HepG2 (cell line): Measurements from ENCODE around the gene PPAN. TPM values are rescaled to one million over a fixed set of nuclear protein-coding genes. Genes with fewer than 3 reads are reported as not detected.

Experiments
- CAMTA2 ChIP-seq: sonication (generic); formaldehyde crosslinking; IDR thresholded peaks from 2 replicates; pipeline ENCODE4 v1.4.0; 2020; ENCODE audit warnings: mild to moderate bottlenecking, missing genetic modification reagents, borderline replicate concordance
- CCAR2 ChIP-seq: fragments of 200-400 bp; formaldehyde crosslinking; optimal IDR thresholded peaks from 2 replicates; pipeline ENCODE3; 2018; ENCODE audit warnings: low read depth, mild to moderate bottlenecking, low read length, moderate library complexity
- ETV5 ChIP-seq: IDR thresholded peaks from 2 replicates; pipeline ENCODE4 v1.6.1; 2018; ENCODE audit warnings: missing biosample characterization, missing genetic modification reagents, inconsistent platforms, borderline replicate concordance
- GATA4 ChIP-seq: sonication (generic); IDR thresholded peaks from 2 replicates; pipeline ENCODE4 v1.6.1; 2016; ENCODE audit warnings: antibody characterized with exemption, low read depth, borderline replicate concordance
- LRRFIP1 ChIP-seq: sonication (generic); formaldehyde crosslinking; conservative IDR thresholded peaks from 2 replicates; pipeline ENCODE4 v1.4.0; 2020; ENCODE audit warnings: missing genetic modification reagents
- MXD3 ChIP-seq: IDR thresholded peaks from 2 replicates; pipeline ENCODE4 v1.6.1; 2016; ENCODE audit warnings: mild to moderate bottlenecking, missing biosample characterization, missing genetic modification reagents
- NFRKB ChIP-seq: fragments of 450-650 bp; IDR thresholded peaks from 2 replicates; pipeline ENCODE4 v1.6.1; 2017
- TAF1 ChIP-seq: sonication (generic); formaldehyde crosslinking; IDR thresholded peaks from 2 replicates; pipeline ENCODE4 v1.4.0; 2020; ENCODE audit warnings: missing genetic modification reagents
- TEAD2 ChIP-seq: sonication (generic); formaldehyde crosslinking; IDR thresholded peaks from 2 replicates; pipeline ENCODE4 v1.9.0; 2021; ENCODE audit warnings: missing genetic modification reagents
- ZNF280D ChIP-seq: sonication (generic); formaldehyde crosslinking; IDR thresholded peaks from 2 replicates; pipeline ENCODE4 v1.5.1; 2020; ENCODE audit warnings: mild to moderate bottlenecking, missing genetic modification reagents
- ZNF510 ChIP-seq: sonication (generic); formaldehyde crosslinking; IDR thresholded peaks from 2 replicates; pipeline ENCODE4 v1.4.0; 2020; ENCODE audit warnings: low read depth, mild to moderate bottlenecking, missing genetic modification reagents
- ZNF567 ChIP-seq: sonication (generic); formaldehyde crosslinking; IDR thresholded peaks from 2 replicates; pipeline ENCODE4 v1.8.1; 2023; ENCODE audit warnings: mild to moderate bottlenecking, missing genetic modification reagents, borderline replicate concordance
- polyA plus RNA-seq, 8 experiments: library from polyadenylated mRNA; depleted of rRNA in 3 of 8; stranded (reverse) in 7 of 8; unstranded in 1 of 8; fragments of >200 nt; fragmentation: Illumina TruSeq in 4 of 8; extraction: Trizol in 4 of 8; gene quantifications; 2 replicates each; pipeline versions ENCODE4 v1.2.1 to v1.2.3, GENCODE V29; 2011 to 2016; ENCODE audit warnings: low read depth in 4 of 8, missing spikeins in 1 of 8, mixed read lengths in 1 of 8; ENCODE audit not compliant: insufficient read depth in 1 of 8
- total RNA-seq, 5 experiments: library from RNA; depleted of rRNA; stranded (reverse); fragments of >200 nt; fragmentation: Illumina TruSeq; extraction: Trizol; gene quantifications; 2 replicates each; pipeline ENCODE4 v1.2.3, GENCODE V29; 2016; ENCODE audit warnings: low read depth in 1 of 5
- TF ChIP-seq, protein P1 (sequence below), 2 experiments: IDR thresholded peaks; 2 replicates each; pipeline ENCODE4 v1.6.1; 2011 to 2012; ENCODE audit warnings: low read length in 2 of 2, borderline replicate concordance in 1 of 2, low read depth in 1 of 2, mild to moderate bottlenecking in 1 of 2, moderate library complexity in 1 of 2
- TF ChIP-seq, protein P2 (sequence below): sonication (generic); formaldehyde crosslinking; IDR thresholded peaks from 2 replicates; pipeline ENCODE4 v1.4.0; 2020; ENCODE audit warnings: mild to moderate bottlenecking, missing genetic modification reagents
- TF ChIP-seq, protein P3 (sequence below): sonication (generic); formaldehyde crosslinking; IDR thresholded peaks from 2 replicates; pipeline ENCODE4 v1.4.0; 2020; ENCODE audit warnings: low read depth, mild to moderate bottlenecking, missing genetic modification reagents
- TF ChIP-seq, protein P4 (sequence below): sonication (generic); formaldehyde crosslinking; IDR thresholded peaks from 2 replicates; pipeline ENCODE4 v1.5.0; 2020; ENCODE audit warnings: missing genetic modification reagents, mild to moderate bottlenecking, borderline replicate concordance

PPAN gene
- total and polyA plus RNA-seq, 2 of the 13 experiments (the other 11 are each of a cell fraction or from before 2014, with no cell fraction given): 36.2 to 41.9 TPM

- TF ChIP-seq ZNF280D (CRISPR knock-in tag) (peak; percentile 83), TEAD2 (CRISPR knock-in tag) (no peak), ZNF510 (no peak), MXD3 (CRISPR knock-in tag) (no peak), TAF1 (no peak), NFRKB (no peak), ETV5 (CRISPR knock-in tag) (no peak), CAMTA2 (CRISPR knock-in tag) (no peak), ZNF567 (CRISPR knock-in tag) (no peak), LRRFIP1 (no peak), GATA4 (no peak), CCAR2 (no peak)
- TF ChIP-seq, protein P1, sequence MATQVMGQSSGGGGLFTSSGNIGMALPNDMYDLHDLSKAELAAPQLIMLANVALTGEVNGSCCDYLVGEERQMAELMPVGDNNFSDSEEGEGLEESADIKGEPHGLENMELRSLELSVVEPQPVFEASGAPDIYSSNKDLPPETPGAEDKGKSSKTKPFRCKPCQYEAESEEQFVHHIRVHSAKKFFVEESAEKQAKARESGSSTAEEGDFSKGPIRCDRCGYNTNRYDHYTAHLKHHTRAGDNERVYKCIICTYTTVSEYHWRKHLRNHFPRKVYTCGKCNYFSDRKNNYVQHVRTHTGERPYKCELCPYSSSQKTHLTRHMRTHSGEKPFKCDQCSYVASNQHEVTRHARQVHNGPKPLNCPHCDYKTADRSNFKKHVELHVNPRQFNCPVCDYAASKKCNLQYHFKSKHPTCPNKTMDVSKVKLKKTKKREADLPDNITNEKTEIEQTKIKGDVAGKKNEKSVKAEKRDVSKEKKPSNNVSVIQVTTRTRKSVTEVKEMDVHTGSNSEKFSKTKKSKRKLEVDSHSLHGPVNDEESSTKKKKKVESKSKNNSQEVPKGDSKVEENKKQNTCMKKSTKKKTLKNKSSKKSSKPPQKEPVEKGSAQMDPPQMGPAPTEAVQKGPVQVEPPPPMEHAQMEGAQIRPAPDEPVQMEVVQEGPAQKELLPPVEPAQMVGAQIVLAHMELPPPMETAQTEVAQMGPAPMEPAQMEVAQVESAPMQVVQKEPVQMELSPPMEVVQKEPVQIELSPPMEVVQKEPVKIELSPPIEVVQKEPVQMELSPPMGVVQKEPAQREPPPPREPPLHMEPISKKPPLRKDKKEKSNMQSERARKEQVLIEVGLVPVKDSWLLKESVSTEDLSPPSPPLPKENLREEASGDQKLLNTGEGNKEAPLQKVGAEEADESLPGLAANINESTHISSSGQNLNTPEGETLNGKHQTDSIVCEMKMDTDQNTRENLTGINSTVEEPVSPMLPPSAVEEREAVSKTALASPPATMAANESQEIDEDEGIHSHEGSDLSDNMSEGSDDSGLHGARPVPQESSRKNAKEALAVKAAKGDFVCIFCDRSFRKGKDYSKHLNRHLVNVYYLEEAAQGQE (IDR thresholded peaks at IDR 0.05; ENCODE audit: borderline replicate concordance in 1 of 2, low read depth in 1 of 2, low read length in 2 of 2): no peak
- TF ChIP-seq, protein P2, sequence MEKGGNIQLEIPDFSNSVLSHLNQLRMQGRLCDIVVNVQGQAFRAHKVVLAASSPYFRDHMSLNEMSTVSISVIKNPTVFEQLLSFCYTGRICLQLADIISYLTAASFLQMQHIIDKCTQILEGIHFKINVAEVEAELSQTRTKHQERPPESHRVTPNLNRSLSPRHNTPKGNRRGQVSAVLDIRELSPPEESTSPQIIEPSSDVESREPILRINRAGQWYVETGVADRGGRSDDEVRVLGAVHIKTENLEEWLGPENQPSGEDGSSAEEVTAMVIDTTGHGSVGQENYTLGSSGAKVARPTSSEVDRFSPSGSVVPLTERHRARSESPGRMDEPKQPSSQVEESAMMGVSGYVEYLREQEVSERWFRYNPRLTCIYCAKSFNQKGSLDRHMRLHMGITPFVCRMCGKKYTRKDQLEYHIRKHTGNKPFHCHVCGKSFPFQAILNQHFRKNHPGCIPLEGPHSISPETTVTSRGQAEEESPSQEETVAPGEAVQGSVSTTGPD (CRISPR knock-in tag): no peak
- TF ChIP-seq, protein P3, sequence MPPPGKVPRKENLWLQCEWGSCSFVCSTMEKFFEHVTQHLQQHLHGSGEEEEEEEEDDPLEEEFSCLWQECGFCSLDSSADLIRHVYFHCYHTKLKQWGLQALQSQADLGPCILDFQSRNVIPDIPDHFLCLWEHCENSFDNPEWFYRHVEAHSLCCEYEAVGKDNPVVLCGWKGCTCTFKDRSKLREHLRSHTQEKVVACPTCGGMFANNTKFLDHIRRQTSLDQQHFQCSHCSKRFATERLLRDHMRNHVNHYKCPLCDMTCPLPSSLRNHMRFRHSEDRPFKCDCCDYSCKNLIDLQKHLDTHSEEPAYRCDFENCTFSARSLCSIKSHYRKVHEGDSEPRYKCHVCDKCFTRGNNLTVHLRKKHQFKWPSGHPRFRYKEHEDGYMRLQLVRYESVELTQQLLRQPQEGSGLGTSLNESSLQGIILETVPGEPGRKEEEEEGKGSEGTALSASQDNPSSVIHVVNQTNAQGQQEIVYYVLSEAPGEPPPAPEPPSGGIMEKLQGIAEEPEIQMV (CRISPR knock-in tag): no peak
- TF ChIP-seq, protein P4, sequence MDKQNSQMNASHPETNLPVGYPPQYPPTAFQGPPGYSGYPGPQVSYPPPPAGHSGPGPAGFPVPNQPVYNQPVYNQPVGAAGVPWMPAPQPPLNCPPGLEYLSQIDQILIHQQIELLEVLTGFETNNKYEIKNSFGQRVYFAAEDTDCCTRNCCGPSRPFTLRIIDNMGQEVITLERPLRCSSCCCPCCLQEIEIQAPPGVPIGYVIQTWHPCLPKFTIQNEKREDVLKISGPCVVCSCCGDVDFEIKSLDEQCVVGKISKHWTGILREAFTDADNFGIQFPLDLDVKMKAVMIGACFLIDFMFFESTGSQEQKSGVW: no peak
Measured at GRCh38 chr19:10079031-10079453, 27.1 kb upstream of the PPAN start (continued).
